Measurements from ENCODE around the gene SMAD3. TPM values are rescaled to one million over a fixed set of nuclear protein-coding genes. Genes with fewer than 3 reads are reported as not detected.
"Not testable (repeated sequence)": the region's sequence is repeated elsewhere in the genome, so short reads cannot be mapped to it uniquely, and the experiment has no call there.

SMAD3 gene
- total RNA-seq, 2 donors from 2014 or later = 33.3 to 60.7 TPM

DNA sequence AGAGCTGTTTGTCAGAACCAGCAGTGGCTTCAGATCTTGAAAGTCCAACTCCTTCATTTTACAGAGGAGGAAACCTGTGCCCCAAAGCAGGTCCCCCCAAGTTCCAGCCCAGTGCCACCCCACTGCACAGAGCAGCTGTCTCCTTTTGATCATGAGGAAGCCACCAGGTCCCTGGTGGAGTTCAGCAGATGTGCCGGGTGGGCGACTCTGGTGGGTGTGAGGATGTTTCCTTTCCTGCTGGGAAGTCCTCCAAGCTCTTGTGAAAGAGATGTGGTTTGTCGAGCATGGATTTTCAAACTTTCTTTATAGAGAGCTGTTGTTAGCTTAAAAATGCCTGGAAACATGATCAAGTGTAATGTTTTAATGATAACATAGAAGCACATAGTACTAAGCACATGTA is 52.0 kb downstream of the SMAD3 start:
- DNase-seq = no peak
- no peak for ATAC-seq
- intact Hi-C loops (cut with DNase I, micrococcal nuclease) = no loop called here

DNA sequence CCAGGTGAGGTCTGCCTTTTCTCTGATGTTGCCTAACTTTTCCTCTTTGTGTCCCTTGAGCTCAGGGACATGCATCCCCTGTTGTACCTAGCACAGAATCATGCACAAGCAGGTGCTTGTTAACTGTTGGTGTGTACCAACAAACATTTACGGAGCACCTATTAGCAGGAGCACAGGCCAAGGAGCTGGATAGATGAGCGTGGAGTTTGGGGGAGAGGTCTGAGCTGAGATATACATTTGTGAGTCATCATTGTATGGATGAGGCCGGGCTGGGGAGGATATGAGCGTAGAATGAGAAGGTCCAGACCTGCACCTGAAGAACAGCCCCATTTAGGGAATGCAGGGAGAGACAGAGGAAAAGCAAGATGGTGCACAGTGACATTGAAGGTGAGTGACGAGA is 53.4 kb downstream of the SMAD3 start:
- no peak for DNase-seq
- intact Hi-C loops (cut with DNase I, micrococcal nuclease) = no loop called here
- no peak for ATAC-seq

DNA sequence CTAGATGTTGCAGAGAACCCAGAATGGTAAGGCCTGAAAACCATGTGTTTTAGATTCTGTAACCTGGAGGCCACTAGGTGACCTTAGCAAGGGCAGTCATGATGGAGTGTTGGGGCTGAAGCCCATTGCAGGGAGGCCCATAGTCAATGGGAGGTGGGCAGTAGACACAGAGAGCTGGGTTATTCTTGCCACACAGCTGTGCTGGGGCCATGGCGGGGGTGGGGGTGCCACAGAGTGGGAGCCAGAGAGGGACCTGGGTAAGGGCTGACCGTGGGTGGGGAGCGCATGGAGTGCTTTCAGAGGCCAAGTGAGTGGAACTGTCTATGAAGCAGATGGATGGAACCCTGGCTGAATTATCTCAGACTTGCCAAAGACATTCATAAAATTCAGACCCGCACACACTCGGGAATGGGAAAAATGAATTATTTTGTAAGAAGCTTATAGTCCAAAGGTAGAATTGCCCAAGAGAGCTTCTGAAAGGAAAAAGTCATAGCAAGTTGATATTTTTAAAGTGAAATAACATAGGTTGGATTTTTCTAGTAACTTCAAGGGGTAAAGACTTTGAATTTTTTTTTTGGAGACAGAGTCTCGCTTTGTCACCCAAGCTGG is 53.9 kb downstream of the SMAD3 start:
- DNase-seq (no peak), ATAC-seq (no peak)
- intact Hi-C loops (cut with DNase I, micrococcal nuclease) = no loop called here

DNA sequence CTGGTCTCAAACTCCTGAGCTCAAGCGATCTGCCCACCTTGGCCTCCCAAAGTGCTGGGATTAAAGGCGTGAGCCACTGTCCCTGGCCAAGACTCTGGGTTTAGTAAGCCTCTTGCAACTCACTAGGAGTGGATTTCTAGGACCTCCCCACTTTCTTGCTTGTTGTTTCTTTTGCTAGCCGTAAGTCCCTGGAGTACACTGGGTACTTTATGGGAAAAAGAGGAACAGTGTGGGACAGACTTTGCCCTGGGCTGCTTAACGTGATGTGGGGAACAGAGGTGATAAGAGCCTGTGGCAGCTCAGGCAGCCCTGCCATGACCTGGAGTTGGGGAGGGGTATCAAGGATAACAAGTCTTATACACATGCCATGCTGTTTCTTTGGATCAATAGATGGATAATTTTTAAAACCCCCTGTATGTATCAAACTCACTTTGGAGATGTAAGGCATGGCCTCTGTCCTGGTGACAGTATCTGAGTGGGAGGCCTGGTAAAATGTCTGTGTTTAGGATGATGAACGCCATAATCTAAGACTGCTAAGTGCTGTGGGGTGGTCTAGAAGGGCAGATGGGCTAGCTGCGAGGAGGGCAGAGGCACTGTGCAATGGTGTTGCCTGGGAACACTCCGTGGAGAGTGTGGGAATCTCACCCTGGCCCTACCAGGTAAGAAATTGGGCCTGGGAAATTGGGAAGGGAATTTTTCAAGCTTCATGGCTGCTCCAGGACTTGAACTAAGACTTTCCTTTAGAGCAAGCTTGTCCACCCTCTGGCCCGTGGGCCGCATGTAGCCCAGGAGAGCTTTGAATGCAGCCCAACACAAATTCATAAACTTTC is 54.8 kb downstream of the SMAD3 start:
- DNase-seq = no peak
- intact Hi-C loops (cut with DNase I, micrococcal nuclease) = no loop called here
- ATAC-seq = peak; percentile 54

DNA sequence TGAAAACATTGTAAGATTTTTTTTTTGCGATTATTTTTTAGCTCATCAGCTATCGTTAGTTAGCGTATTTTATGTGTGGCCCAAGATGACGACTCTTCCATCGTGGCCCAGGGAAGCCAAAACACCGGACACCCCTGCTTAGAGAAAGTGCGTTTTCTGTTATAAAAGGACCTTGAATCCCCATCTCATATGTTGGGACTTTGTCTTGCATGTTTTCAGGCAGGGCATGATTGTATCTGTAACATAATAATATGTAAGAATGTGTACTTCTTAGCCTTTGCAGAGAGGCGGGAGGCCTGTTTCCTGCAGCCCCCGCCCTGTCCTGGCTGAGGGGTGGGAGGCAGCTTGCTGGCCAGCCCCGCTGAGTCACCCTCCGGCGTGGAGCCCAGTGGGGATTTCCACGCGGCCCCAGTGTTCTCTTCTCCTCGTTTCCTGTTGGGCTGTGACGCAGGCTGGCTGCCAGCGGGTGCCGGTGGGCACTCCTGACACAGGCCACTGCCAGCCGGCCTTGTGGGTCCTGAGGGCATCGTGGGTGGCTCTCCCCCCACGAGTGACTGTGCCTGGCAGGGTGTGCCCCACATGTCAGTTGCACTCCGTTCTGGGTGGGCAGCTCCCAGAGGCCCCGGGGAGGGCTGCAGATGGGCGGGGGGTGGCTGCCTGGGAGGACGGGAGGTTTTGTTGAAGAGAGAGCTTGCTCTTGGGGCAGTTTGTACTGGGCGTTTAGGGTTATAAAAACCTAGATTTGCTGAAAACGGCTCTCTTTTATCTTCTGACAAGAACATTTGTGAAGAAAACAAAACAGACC is 55.6 kb downstream of the SMAD3 start:
- intact Hi-C loops (cut with DNase I, micrococcal nuclease) = no loop called here

DNA sequence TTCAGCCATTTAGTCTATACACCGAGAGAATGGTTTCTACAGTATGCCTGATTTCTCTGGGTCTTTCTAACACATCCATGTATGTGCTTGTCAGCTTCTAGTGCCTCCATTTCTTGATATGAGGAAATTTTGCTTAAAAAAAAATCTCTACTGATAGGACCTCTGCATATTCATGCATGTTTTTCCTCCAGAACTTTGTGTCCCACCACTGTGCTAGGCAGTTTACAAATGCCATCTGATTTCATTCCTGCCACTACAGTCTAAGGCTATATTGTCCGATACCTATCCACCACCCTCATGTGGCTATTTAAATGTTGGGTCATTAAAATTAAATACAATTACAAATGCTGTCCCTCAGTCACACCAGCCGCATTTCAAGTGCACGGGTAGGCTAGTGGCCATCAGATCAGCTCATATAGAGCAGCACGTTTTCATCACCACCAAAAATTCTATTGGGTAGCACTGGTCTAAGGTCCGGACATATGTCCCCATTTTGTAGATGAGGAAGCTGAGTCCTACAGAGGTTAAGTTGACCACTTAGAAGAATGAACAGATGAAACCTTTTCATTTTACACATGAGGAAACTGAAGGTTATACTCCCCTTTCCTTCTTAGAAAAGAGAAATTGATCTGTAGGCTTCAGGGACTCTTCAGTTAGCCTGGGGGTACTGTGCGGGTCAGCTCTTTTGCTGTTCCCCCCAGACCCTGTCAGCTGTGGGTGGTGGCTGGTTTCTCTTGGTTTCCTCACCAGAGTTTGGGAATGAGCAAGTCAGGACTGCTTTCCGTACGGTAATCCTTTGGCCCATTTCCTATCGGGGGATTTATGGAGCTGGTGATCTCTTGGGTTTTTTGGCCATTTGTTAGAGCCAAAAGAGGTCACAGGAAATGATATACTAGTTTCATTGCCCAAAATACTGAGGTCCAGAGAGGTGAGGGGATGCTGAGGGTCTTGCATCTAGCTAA is 56.5 kb downstream of the SMAD3 start:
- intact Hi-C loops (cut with DNase I, micrococcal nuclease) = no loop called here
- no peak for DNase-seq
- ATAC-seq = no peak

More for the DNA sequence above, 55.6 kb downstream of the SMAD3 start:
- ATAC-seq (peak; percentile 77), DNase-seq (peak; percentile 85 to 91)

DNA sequence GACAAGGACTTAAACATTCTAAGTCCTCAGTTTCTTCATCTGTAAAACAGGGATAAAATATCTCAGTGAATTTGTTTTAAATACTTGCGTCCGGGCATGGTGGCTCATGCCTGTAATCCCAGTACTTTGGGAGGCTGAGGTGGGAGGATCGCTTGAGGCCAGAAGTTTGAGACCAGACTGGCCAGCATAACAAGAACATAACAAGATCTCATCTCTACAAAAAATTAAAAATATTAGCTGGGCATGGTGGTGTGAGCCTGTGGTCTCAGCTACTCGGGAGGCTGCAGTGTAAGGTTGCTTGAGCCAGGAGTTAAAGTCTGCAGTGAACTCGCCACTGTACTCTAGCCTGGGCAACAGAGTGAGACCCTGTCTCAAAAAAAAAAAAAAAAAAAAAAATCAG is 57.4 kb downstream of the SMAD3 start:
- DNase-seq; ATAC-seq; intact Hi-C loops (cut with DNase I, micrococcal nuclease): not testable (repeated sequence)

DNA sequence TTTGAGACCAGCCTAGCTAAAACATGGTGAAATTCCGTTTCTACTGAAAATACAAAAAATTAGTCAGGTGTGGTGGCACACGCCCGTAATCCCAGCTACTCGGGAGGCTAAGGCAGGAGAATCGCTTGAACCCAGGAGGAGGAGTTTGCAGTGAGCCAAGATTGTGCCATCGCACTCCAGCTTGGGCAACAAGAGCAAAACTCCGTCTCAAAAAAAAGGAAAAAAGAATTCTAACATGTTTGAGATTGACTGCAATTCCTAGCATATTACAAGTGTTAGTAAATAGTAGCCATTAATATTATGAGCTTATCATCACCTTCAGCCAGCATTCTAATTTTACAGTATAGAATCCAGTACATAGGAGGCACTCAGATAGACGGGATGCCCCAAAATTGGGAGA is 57.9 kb downstream of the SMAD3 start:
- DNase-seq = peak in 1 of 2 donors; percentile 8
- intact Hi-C loops (cut with DNase I, micrococcal nuclease); ATAC-seq: not testable (repeated sequence)

DNA sequence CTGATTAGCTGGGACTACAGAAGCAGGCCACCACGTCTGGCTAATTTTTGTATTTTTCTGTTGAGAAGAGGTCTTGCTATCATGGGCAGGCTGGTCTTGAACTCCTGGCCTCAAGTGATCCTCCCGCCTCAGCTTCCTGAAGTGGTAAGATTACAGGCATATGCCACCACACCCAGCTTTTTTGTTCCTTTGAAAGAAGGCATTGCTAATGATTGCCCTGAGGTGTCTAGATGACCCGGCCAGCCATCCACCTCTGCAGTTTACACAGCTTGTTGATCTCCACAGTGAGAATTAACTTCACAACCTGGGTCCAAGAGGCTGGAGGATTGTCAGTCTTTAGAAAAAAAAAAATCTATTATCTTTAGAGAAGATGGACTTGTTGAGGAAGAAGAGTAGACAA is 58.7 kb downstream of the SMAD3 start:
- peak in 1 of 2 donors; percentile 12 for DNase-seq
- intact Hi-C loops (cut with DNase I, micrococcal nuclease) = no loop called here
- ATAC-seq = no peak

DNA sequence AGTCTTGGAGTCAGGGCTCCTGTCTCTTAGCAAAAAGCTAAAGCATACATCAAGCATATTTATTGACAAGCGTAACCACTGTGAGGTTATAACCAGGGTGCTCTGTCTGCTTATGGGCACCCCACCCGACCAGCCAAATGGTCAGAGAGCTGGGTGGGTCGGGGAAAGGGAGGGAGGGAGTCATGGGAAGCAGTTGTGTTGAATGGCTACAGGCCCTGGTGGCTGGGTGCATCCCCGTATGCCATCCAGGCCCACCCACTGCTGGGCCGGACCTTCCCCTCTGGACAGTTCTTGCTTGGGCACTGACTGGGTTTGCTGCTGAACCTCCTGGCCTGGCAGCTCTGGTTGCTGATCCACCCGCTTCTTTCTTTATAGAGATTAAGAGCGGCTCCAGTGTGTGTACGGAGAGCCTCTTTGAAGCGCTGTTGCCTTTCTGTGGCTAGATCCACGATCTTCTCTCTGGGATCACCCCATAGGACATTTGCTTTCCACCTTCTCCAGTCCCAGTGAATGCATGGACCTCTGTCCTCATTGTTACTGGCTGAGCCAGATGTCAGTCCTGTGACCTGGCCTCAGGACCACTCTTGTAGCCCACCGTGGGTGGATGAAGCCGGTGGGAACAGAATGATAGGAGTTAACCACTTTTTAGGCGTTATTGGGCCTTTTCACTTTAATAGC is 59.6 kb downstream of the SMAD3 start:
- ATAC-seq (no peak), DNase-seq (peak in 1 of 2 donors; percentile 24)
- intact Hi-C loops (cut with DNase I, micrococcal nuclease) = no loop called here

DNA sequence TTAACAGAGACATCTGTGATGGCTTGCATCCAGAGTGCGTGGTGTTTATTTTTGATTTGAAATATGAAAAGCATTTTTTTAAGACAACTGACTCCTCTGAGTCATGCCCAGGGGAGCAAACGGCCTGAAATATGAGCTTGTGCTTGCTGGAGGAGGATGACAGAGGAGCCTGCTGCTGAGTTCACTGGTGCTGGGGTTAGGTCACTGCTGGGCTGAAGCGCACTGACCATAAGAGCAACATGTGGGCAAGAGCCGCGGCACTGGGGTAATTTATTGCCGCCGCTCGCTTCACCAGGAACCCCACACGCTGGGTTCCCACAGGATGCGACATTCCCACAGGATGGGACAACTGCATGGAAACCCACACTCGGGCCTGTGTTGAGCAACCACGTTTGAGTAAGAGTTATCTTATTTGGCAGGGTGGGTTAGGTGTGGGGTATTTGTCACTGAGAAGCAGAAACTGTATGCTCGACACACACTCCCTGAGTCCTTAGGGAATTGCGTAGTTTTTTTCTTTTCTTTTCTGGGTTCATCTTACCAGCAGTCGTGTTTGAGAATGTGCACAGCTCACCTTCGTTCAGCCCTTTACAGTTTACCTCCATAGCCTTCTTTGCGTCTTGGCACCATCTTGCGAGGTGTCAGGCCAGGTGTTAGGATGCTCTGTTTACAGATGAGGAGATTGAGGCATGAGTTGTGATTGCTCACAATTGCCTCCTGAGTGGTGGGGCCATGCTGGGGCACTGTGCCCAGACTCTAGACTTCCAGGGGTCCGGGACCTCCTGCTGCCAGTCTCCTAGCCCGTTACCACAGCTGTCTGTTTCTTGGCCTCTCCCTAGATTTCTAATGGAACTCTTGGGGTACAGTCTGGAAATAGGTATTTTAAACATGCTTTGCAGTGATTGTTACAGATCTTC is 60.4 kb downstream of the SMAD3 start:
- peak in 1 of 2 donors; percentile 56 for DNase-seq
- intact Hi-C loops (cut with DNase I, micrococcal nuclease) = no loop called here

DNA sequence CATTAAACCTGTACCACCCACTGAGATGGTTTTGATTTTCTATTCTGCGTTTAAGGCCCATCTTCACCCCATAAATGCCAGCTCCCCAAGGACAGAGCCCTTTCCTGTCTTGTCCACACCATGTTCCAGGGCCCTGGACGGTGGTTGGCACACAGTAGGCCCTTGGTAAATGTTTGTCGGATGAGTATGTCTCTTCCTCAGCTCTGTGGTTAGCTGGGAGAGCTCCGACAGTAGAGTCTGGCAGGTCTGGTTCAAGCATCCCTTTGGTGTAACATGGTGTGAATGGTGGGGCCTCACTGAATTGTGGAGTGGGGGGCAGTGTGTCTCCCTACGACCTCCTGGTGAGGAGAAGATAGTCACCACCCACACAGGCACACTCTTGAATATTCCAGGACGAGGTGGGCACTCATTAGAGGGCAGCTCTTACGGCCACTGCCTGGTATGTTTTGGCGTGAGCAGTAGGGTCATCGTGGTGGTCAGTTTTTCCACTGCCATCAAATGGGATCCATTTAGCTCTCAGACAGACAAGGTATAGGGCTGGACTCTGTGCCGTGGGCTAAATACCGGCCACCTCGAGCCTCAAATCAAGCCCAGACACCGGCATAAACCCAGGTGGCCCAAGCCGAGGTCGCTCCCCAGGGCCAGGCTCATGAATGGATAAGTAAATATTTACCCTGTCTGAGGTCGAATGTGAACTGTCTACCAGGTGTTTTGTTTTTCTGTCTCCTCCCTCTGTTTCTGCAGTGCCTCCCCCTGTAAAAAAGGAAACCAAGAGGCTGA is 61.3 kb downstream of the SMAD3 start:
- ATAC-seq (no peak), DNase-seq (no peak)
- intact Hi-C loops (cut with DNase I, micrococcal nuclease) = no loop called here

More for the DNA sequence above, 60.4 kb downstream of the SMAD3 start:
- no peak for ATAC-seq

DNA sequence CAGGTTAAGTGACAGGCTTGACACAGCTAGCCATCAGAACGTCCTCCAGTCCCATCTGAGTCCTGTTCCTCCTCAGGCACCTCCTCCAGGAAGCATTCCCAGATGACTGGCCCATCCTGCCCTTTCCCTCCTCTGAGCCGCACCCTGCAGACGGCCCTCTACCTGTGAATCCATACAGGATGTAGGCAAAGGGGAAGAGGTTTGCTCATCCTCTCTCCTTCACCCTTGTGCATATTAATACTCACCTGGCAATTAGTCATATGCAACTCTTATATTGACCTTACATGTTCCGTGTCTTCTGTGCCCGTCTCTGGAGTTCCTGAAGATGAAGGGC is 61.9 kb downstream of the SMAD3 start:
- peak; percentile 89 for ATAC-seq

DNA sequence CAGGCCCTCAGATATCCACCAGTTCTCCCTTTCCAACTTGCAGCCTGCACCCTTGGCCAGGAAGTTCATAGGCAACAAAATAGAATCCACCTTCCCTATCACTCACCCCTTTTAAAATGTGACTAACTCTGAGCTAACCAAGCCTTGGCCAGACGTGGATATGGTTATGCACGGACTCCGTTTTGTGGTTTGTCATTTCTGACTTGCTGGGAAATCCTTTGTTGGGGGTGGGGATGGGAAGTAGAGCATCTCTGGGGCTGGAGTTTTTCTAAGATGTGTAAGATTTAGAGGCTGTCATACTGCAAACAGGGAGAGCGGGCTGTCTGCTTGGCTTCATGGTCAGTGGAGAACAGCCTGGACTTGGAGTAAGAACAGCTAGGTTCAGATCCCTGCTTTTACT is 62.6 kb downstream of the SMAD3 start:
- intact Hi-C loops (cut with DNase I, micrococcal nuclease) = no loop called here
- DNase-seq (peak in 1 of 2 donors; percentile 27), ATAC-seq (no peak)

More for the DNA sequence above, 61.9 kb downstream of the SMAD3 start:
- intact Hi-C loops (cut with DNase I, micrococcal nuclease) = no loop called here
- DNase-seq = peak; percentile 44 to 66

DNA sequence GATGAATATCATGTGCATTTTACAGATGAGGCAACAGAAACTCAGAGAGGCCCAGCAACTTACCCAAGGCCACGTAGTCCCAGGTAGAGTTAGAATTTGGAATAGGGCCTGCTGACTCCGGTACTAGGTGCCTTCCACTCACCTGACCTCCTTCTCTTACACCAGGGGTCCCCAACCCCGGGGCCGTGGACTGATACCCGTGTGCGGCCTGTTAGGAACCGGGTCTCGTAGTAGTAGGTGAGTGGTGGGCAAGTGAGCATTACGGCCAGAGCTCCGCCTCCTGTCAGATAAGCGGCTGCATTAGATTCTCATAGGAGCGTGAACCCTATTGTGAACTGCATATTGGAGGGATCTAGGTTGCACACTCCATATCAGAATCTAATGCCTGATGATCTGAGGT is 64.8 kb downstream of the SMAD3 start:
- no peak for ATAC-seq

More for the DNA sequence above, 64.8 kb downstream of the SMAD3 start:
- intact Hi-C loops (cut with DNase I, micrococcal nuclease) = no loop called here
- DNase-seq = peak in 1 of 2 donors; percentile 10
